Non-pigmented ciliary epithelial cell (primary cell): ENCODE results near the gene ZC2HC1B.
A peak's percentile ranks its signal among the peaks of the same experiment; 100 is the strongest.
"Not testable (repeated sequence)": the region's sequence is repeated elsewhere in the genome, so short reads cannot be mapped to it uniquely, and the experiment has no call there.

Source experiments
- DNase-seq: peaks from one replicate; pipeline ENCODE4 v3.0.0-alpha.2; 2010; ENCODE audit warnings: low read depth

The ZC2HC1B gene

GRCh38 chr6:143864234-143864633 lies at the start of gene ZC2HC1B:
Gene ZC2HC1B, plus strand, starts transcription at chr6:143864474. Its CDS starts 66 bp downstream, at chr6:143864540.
- DNase-seq: no peak

GRCh38 chr6:143817621-143818020 lies 46.7 kb upstream of the ZC2HC1B start:
- no peak for DNase-seq

GRCh38 chr6:143821359-143821758 lies 42.9 kb upstream of the ZC2HC1B start:
- no peak for DNase-seq

GRCh38 chr6:143822584-143823024 lies 41.7 kb upstream of the ZC2HC1B start:
- DNase-seq: peak; percentile 50

- no peak for DNase-seq
Observed at GRCh38 chr6:143823548-143823947, 40.7 kb upstream of the ZC2HC1B start.

GRCh38 chr6:143828572-143828971 lies 35.7 kb upstream of the ZC2HC1B start:
- DNase-seq: no peak

GRCh38 chr6:143836150-143836549 lies 28.1 kb upstream of the ZC2HC1B start:
- DNase-seq: no peak

- no peak for DNase-seq
Observed at GRCh38 chr6:143838395-143838794, 25.9 kb upstream of the ZC2HC1B start.

GRCh38 chr6:143839196-143839595 lies 25.1 kb upstream of the ZC2HC1B start:
- DNase-seq: no peak

GRCh38 chr6:143840595-143841265 lies 23.5 kb upstream of the ZC2HC1B start:
- no peak for DNase-seq

- DNase-seq: peak; percentile 11
Observed at GRCh38 chr6:143842461-143842901, 21.8 kb upstream of the ZC2HC1B start.

- DNase-seq: peak; percentile 83
Observed at GRCh38 chr6:143842902-143843676, 21.2 kb upstream of the ZC2HC1B start, which contains the start of gene LTV1. Gene LTV1, plus strand, starts transcription at chr6:143843338. Its CDS starts 140 bp downstream, at chr6:143843478.

- DNase-seq: no peak
Observed at GRCh38 chr6:143843677-143843999, 20.6 kb upstream of the ZC2HC1B start.

GRCh38 chr6:143844006-143844405 lies 20.3 kb upstream of the ZC2HC1B start:
- no peak for DNase-seq

- DNase-seq: no peak
Observed at GRCh38 chr6:143845033-143845432, 19.2 kb upstream of the ZC2HC1B start.

- not testable (repeated sequence) for DNase-seq
Observed at GRCh38 chr6:143851706-143852105, 12.6 kb upstream of the ZC2HC1B start.

- DNase-seq: not testable (repeated sequence)
Observed at GRCh38 chr6:143855057-143855456, 9.2 kb upstream of the ZC2HC1B start.

GRCh38 chr6:143856762-143857161 lies 7.5 kb upstream of the ZC2HC1B start:
- not testable (repeated sequence) for DNase-seq

GRCh38 chr6:143857651-143858050 lies 6.6 kb upstream of the ZC2HC1B start:
- no peak for DNase-seq

- no peak for DNase-seq
Observed at GRCh38 chr6:143859891-143860660, 4.2 kb upstream of the ZC2HC1B start.

GRCh38 chr6:143863771-143864170 lies 503 bp upstream of the ZC2HC1B start:
- no peak for DNase-seq

- DNase-seq: no peak
Observed at GRCh38 chr6:143867236-143867635, 3.0 kb downstream of the ZC2HC1B start.

- not testable (repeated sequence) for DNase-seq
Observed at GRCh38 chr6:143868808-143869207, 4.5 kb downstream of the ZC2HC1B start.
